NK-92 (cell line): ENCODE measurements around the gene CCDC177.

Experiments
- DNase-seq: peaks from one replicate; lab custom pipeline; 2025; ENCODE audit not compliant: unreplicated experiment; lab: John Stamatoyannopoulos, UW

Gene CCDC177

DNA sequence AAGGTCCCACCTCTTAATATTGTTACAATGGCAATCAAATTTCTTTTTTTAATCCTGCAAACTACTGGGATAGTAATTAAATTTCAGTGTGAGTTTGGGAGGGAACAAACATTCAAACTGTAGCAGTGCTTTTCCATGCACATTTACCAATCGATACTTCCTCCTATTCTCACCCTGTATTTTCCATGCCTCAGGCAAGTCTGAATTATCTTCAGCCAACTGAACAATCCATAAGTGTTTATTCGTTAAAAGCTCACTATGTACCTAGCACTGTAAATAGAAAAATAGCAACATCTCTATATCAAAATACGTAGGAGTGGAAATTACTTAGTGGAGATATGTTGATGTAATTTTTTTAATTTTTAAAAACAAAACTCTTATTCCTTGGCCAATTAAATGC, 43.5 kb downstream of the CCDC177 start:
- DNase-seq: no peak

DNA sequence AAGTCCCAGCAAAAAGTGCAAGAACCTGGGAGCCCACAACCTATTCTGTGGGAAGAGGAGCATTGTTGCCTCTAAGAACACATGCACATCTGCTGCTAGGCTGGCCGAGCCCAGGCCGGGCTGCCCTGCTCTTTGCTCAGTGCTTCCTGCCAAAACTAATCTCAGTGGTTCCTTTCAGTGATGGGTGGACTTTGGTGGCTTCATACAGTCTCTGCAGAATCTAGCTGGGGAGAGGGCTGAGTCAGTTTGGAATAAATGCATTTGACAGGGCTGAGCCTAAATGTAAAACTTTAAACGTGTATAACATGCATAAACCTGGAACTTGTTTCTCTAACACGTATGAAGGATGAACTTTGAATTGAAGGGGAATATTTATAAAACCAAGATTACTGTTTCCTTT, 44.6 kb downstream of the CCDC177 start:
- DNase-seq: no peak

GRCh38 chr14:69529563-69529962, 45.1 kb downstream of the CCDC177 start:
- DNase-seq: no peak

GRCh38 chr14:69528930-69529329, 45.7 kb downstream of the CCDC177 start:
- DNase-seq: no peak

DNA sequence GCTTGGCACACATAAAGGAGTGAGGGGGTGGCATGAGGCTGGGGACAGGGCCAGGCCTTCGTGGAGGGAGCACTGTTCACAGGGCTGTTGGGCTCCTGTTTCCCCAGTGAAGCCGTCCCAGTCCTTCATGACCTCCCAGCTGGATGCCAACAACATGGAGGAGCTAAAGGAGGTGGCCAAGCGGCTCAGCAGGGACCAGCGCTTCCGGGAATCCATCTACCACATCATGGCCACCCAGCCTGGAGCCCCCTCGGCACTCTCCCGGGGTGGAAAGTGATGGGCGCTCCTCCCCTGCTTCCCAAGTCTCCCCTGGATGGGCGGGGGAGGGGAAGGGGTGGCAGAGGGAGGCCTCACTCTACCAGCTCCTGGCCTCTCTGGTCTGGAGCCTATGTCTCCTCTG, 46.5 kb downstream of the CCDC177 start:
- no peak for DNase-seq

GRCh38 chr14:69527635-69528034, 47.0 kb downstream of the CCDC177 start:
- DNase-seq: no peak

GRCh38 chr14:69525896-69526295, 48.8 kb downstream of the CCDC177 start:
- no peak for DNase-seq

DNA sequence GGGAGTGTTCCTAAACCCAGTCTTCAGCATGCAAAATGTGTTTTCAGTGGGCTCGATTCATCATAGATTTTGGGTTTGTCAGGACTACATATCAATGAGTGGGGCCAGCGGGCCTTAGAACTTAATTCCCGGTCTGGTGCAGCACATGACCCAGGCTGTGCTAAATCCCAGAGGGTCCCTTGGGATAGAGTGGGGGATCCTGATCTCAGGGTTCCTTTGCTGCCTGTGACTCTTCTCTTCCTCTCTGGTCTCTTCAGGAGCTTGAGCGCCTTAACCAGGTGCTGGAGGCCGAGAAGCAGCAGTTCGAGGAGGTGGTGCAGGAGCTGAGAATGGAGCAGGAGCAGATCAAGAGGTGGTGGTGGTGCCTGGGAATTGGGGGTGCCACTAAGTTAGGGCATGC, 52.6 kb downstream of the CCDC177 start:
- DNase-seq: no peak
